Adrenal gland (tissue), 12 donors: ENCODE results near the gene CIC. TPM values are rescaled to one million over a fixed set of nuclear protein-coding genes. Genes with fewer than 3 reads are reported as not detected.
A peak's percentile ranks its signal among the peaks of the same experiment; 100 is the strongest.

Experiments
- DNase-seq, 7 donors: peaks; one replicate each; pipeline ENCODE4 v3.0.0-alpha.2; 2019 to 2020
- H3K27ac ChIP-seq, 5 donors: fragments of 200-600 bp; sonication (generic) in 4 of 5; 1 replicate in 3 of 5; 2 replicates in 2 of 5; pipeline versions ENCODE4 v1.5.1 to v1.8.0; 2016 to 2020; ENCODE audit warnings: mild to moderate bottlenecking in 1 of 5
- H3K27me3 ChIP-seq: fragments of 200-600 bp; 2 replicates; pipeline ENCODE4 v1.8.0; 2021
- H3K36me3 ChIP-seq, 2 donors: fragments of 200-600 bp; replicated peaks in 1 of 2; 1 replicate in 1 of 2; 2 replicates in 1 of 2; pipeline versions ENCODE4 v1.5.1 to v1.8.0; 2018 to 2022
- H3K4me1 ChIP-seq, 2 donors: fragments of 200-600 bp; replicated peaks in 1 of 2; 1 replicate in 1 of 2; 2 replicates in 1 of 2; pipeline versions ENCODE4 v1.5.1 to v1.8.0; 2018 to 2021
- H3K4me3 ChIP-seq, 4 donors: fragments of 200-600 bp; sonication (generic) in 3 of 4; one replicate each; pipeline ENCODE4 v1.5.1; 2016 to 2018
- H3K9me3 ChIP-seq, 3 donors: fragments of 200-600 bp; sonication (generic) in 1 of 3; replicated peaks in 1 of 3; 1 replicate in 2 of 3; 2 replicates in 1 of 3; pipeline versions ENCODE4 v1.5.1 to v1.8.0; 2016 to 2021
- CTCF ChIP-seq, 6 experiments: fragments of 450-650 bp in 4 of 6; fragments of 200-600 bp in 2 of 6; sonication (generic) in 1 of 6; IDR thresholded peaks; 1 replicate in 5 of 6; 2 replicates in 1 of 6; pipeline versions ENCODE4 v1.5.1 to v1.8.0; 2016 to 2021; ENCODE audit warnings: antibody characterized with exemption in 6 of 6, mild to moderate bottlenecking in 2 of 6, moderate library complexity in 1 of 6
- POLR2A ChIP-seq, 2 donors: fragments of 450-650 bp; IDR thresholded peaks; one replicate each; pipeline ENCODE4 v1.6.1; 2017; ENCODE audit warnings: antibody characterized with exemption in 2 of 2, mild to moderate bottlenecking in 2 of 2, moderate library complexity in 1 of 2
- WGBS, 4 donors: extraction: QIAGEN DNeasy Blood & Tissue Kit in 2 of 4; methylation state at CpG; one replicate each; pipeline versions ENCODE4 v1.1.5 to v1.1.7; 2013 to 2017; 5-methylcytosine and 5-hydroxymethylcytosine counted together
- intact Hi-C, 2 donors: fragments of 100-400 bp; cut with DNase I; formaldehyde crosslinking; loops; one replicate each; pipeline versions ENCODE4 v1.14.1 to v1.15.0; 2022 to 2023
- polyA plus RNA-seq, 3 donors: library from polyadenylated mRNA; stranded (reverse); fragments of 200-250 nt in 2 of 3; fragments of 350-450 nt in 1 of 3; fragmentation: Illumina TruSeq in 1 of 3; extraction: RNeasy Lipid Tissue Mini Kit (QIAGEN cat#74804) in 1 of 3; gene quantifications; one replicate each; pipeline ENCODE4 v1.2.3, GENCODE V29; 2013 to 2014
- total RNA-seq, 9 donors: library from RNA; depleted of rRNA in 4 of 9; stranded (reverse); fragments of >200 nt in 4 of 9; fragments of 120-200 nt in 1 of 9; fragmentation: NEBNext Ultra II Directional in 1 of 9; extraction: Animal tissue kit (Norgen Biotek cat#: 25700) in 1 of 9; gene quantifications; one replicate each; pipeline versions ENCODE4 v1.1.0 to v1.2.4, GENCODE V29; 2013 to 2023
- donor health status: healthy with polysubstance abuse.
- donor health status: Bipolar disorder and iron deficiency.
- donor health status: DM: yes; HTN: yes; CAD: no.
- donor health status: DM: no; HTN: no; CAD: no.
- donor health status: DM: no; HTN: no; CAD: no.
- donor health status: DM: yes; HTN: yes; CAD: no.

The CIC gene
- total and polyA plus RNA-seq, 12 donors, result 11.9 to 171 (median 71.9) TPM

GRCh38 chr19:42249149-42249750 is 19.8 kb upstream of the CIC start:
- 75 to 90% (median 76%) methylated on average over 12 to 36 of the region's 36 CpGs for WGBS, 4 donors
- intact Hi-C loops, result loop anchor here (5.0 kb wide), 1 partner anchor 43 kb away; no protein-coding TSS in a partner anchor
- peak in 2 of 7 donors; percentile 20 to 38 for DNase-seq

GRCh38 chr19:42249769-42250168 is 19.3 kb upstream of the CIC start:
- Histone ChIP-seq H3K36me3 (peaks cover 0 to 20% of the 10 kb centered on the region in 2 donors), H3K4me3 (no peak overlapping the region), H3K4me1 (peaks cover 48 to 66% of the 10 kb centered on the region in 2 donors), H3K27ac (peak overlapping the region in 4 of 5 donors; percentile 79 to 100 (median 98)), H3K9me3 (no peaks in the 10 kb centered on the region), H3K27me3 (no peaks in the 10 kb centered on the region)
- no peak for DNase-seq
- 67 to 86% (median 71%) methylated on average over 4 to 6 of the region's 6 CpGs for WGBS, 4 donors
- intact Hi-C loops, result loop anchor here (2.0 to 5.0 kb wide), 2 partner anchors 29 to 43 kb away; no protein-coding TSS in a partner anchor
- TF ChIP-seq CTCF (IDR thresholded peaks at IDR 0.05) (no peak), POLR2A (IDR thresholded peaks at IDR 0.05) (no peak)

More at GRCh38 chr19:42249149-42249750, 19.8 kb upstream of the CIC start:
- TF ChIP-seq CTCF (IDR thresholded peaks at IDR 0.05) (no peak), POLR2A (IDR thresholded peaks at IDR 0.05) (no peak)
- Histone ChIP-seq H3K36me3 (peaks cover 0 to 20% of the 10 kb centered on the region in 2 donors), H3K9me3 (no peaks in the 10 kb centered on the region), H3K4me1 (peaks cover 48 to 67% of the 10 kb centered on the region in 2 donors), H3K4me3 (no peak overlapping the region), H3K27ac (peak overlapping the region in 2 of 5 donors; percentile 99 to 100), H3K27me3 (no peaks in the 10 kb centered on the region)

- H3K27ac ChIP-seq, result peak overlapping the region; percentile 6 to 100 (median 97)
- H3K36me3 ChIP-seq, result peaks cover 0 to 20% of the 10 kb centered on the region in 2 donors
- DNase-seq, result peak; percentile 48 to 68 (median 65)
- H3K4me1 ChIP-seq, result peaks cover 48 to 62% of the 10 kb centered on the region in 2 donors
- no peaks in the 10 kb centered on the region for H3K9me3 ChIP-seq
- intact Hi-C loops, result loop anchor here in 1 of 2 donors (2.0 kb wide), 1 partner anchor 29 kb away; no protein-coding TSS in a partner anchor
- TF ChIP-seq CTCF (IDR thresholded peaks at IDR 0.05) (no peak), POLR2A (IDR thresholded peaks at IDR 0.05) (peak in 1 of 2 donors; percentile 22)
- 21 to 53% (median 29%) methylated on average over 9 to 15 of the region's 15 CpGs for WGBS, 4 donors
- H3K4me3 ChIP-seq, result peak overlapping the region in 1 of 4 donors; percentile 90
- H3K27me3 ChIP-seq, result no peaks in the 10 kb centered on the region
Observed at GRCh38 chr19:42250183-42250665, 18.8 kb upstream of the CIC start.

DNA sequence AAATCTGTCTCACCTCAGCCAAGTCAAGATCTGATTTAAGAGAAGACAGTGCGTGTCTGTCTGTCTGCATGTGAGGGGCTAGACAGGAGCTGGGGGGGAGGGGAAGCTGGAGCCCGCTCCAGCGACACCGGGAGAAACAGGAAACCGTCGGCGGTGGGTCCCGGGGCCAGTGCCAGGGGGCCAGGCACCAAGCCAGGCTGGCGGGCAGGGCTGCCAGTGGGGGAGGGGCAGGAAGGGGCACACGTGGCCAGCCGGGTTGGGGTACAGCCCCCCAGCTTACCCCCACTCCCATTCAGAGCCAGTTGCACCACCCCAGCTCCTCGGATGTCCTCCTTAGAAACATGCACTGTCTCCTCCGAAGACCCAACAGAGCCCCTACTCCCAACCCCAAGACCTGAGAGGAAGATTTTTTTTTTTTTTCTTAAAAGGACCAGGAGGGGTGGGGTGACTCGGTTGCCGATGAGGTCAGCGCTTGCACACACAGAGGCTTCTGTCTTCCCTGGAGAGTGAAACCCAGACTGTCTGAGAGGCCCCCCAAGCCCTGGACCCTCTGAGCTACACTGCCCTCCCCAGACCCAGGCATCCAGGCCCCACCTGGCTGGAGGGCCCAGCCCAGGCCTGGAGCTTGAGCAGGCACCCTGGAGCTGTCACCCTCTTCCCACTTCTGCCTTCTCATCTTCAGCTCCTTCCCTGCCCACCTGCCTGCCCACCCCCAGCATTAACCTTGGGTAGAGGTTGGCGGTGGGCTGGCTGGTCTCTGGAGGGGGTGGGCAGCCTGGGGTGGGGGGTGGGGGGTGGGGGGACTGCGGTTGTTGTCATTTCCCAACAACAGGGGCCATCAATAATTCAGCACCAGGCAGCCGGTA is 18.2 kb upstream of the CIC start:
- TF ChIP-seq POLR2A (IDR thresholded peaks at IDR 0.05) (peak in 1 of 2 donors; percentile 23), CTCF (IDR thresholded peaks at IDR 0.05) (no peak)
- peak in 6 of 7 donors; percentile 63 to 76 (median 70) for DNase-seq
- Histone ChIP-seq H3K4me3 (peak overlapping the region in 1 of 4 donors; percentile 90), H3K4me1 (peaks cover 51 to 60% of the 10 kb centered on the region in 2 donors), H3K36me3 (peaks cover 0 to 20% of the 10 kb centered on the region in 2 donors), H3K27ac (peak overlapping the region; percentile 6 to 100 (median 97)), H3K9me3 (no peaks in the 10 kb centered on the region), H3K27me3 (no peaks in the 10 kb centered on the region)
- intact Hi-C loops, result loop anchor here in 1 of 2 donors (2.0 kb wide), 1 partner anchor 28 kb away; no protein-coding TSS in a partner anchor
- 5 to 10% (median 8%) methylated on average over 7 to 19 of the region's 19 CpGs for WGBS, 4 donors
